Measurements from ENCODE around the gene ADM2.
"Not testable (repeated sequence)": the region's sequence is repeated elsewhere in the genome, so short reads cannot be mapped to it uniquely, and the experiment has no call there.

ADM2 gene

GRCh38 chr22:50525858-50526107 lies 44.4 kb downstream of the ADM2 start:
- DNase-seq: no peak
- no peak for ATAC-seq

- DNase-seq (peak; percentile 91), ATAC-seq (peak; percentile 30)
Measured at GRCh38 chr22:50526108-50526833, 44.9 kb downstream of the ADM2 start.

GRCh38 chr22:50526834-50527801 lies 45.8 kb downstream of the ADM2 start:
- DNase-seq: peak; percentile 71
- ATAC-seq: peak; percentile 6

- DNase-seq (no peak), ATAC-seq (no peak)
Measured at GRCh38 chr22:50527921-50528681, 46.8 kb downstream of the ADM2 start.

- DNase-seq (peak; percentile 27), ATAC-seq (no peak)
Measured at GRCh38 chr22:50528682-50529415, 47.5 kb downstream of the ADM2 start.

GRCh38 chr22:50529416-50529896 lies 48.1 kb downstream of the ADM2 start:
- ATAC-seq (no peak), DNase-seq (no peak)

- DNase-seq: peak; percentile 86
- ATAC-seq: peak; percentile 24
Measured at GRCh38 chr22:50529897-50530579, 48.7 kb downstream of the ADM2 start, which contains the start of gene TYMP. Gene TYMP, minus strand, starts transcription at chr22:50530012. Its CDS starts 303 bp downstream, at chr22:50529709.

- peak; percentile 0 for ATAC-seq
- no peak for DNase-seq
Measured at GRCh38 chr22:50530580-50530876, 49.2 kb downstream of the ADM2 start.

GRCh38 chr22:50530877-50531545 lies 49.7 kb downstream of the ADM2 start:
- DNase-seq (peak; percentile 91), ATAC-seq (peak; percentile 59)

- ATAC-seq (peak; percentile 35), DNase-seq (peak; percentile 81)
Measured at GRCh38 chr22:50531546-50531961, 50.2 kb downstream of the ADM2 start.

GRCh38 chr22:50531962-50532674 lies 50.8 kb downstream of the ADM2 start:
- DNase-seq (peak; percentile 41), ATAC-seq (no peak)

GRCh38 chr22:50532824-50533796 lies 51.8 kb downstream of the ADM2 start:
- ATAC-seq (no peak), DNase-seq (no peak)

- not testable (repeated sequence) for ATAC-seq, DNase-seq
Measured at GRCh38 chr22:50533856-50534711, 52.7 kb downstream of the ADM2 start.

- no peak for ATAC-seq
- no peak for DNase-seq
Measured at GRCh38 chr22:50535113-50535512, 53.8 kb downstream of the ADM2 start.
